Measurements from ENCODE around the gene IL22. TPM values are rescaled to one million over a fixed set of nuclear protein-coding genes. Genes with fewer than 3 reads are reported as not detected.
"Not testable (repeated sequence)": the region's sequence is repeated elsewhere in the genome, so short reads cannot be mapped to it uniquely, and the experiment has no call there.

Gene IL22
- total RNA-seq, 1 donor from 2014 or later, result not detected

DNA sequence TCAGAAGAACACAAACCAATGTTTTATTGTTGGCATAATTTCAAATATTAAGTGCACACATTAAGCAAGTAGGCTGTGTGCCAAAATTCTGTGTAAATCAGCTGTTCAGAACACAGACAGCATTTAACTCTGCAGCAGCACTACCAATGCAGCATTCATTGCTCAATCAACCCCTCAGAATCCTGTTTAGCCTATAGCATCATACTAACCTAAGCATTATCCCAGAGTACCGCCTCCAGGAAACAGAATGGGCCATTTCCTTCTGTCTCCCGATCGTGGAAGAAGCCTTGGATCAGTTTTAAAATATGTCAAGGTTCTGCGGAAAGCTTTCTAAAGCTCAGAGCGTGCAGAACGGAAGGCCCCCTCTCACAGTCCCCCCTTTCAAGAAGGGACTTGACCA lies 31.1 kb downstream of the IL22 start:
- H3K4me1 Mint-ChIP-seq (ENCODE audit: unreplicated experiment), result peaks cover 11% of the 10 kb centered on the region
- H3K27ac Mint-ChIP-seq (ENCODE audit: unreplicated experiment), result peak overlapping the region; percentile 78
- H3K36me3 Mint-ChIP-seq (ENCODE audit: low read depth, unreplicated experiment), result no peaks in the 10 kb centered on the region
- no peaks in the 10 kb centered on the region for H3K27me3 Mint-ChIP-seq (ENCODE audit: unreplicated experiment)
- H3K9me3 Mint-ChIP-seq (ENCODE audit: unreplicated experiment), result no peaks in the 10 kb centered on the region
- DNase-seq (ENCODE audit: low spot score), result peak; percentile 5
- TF ChIP-seq, protein P1, sequence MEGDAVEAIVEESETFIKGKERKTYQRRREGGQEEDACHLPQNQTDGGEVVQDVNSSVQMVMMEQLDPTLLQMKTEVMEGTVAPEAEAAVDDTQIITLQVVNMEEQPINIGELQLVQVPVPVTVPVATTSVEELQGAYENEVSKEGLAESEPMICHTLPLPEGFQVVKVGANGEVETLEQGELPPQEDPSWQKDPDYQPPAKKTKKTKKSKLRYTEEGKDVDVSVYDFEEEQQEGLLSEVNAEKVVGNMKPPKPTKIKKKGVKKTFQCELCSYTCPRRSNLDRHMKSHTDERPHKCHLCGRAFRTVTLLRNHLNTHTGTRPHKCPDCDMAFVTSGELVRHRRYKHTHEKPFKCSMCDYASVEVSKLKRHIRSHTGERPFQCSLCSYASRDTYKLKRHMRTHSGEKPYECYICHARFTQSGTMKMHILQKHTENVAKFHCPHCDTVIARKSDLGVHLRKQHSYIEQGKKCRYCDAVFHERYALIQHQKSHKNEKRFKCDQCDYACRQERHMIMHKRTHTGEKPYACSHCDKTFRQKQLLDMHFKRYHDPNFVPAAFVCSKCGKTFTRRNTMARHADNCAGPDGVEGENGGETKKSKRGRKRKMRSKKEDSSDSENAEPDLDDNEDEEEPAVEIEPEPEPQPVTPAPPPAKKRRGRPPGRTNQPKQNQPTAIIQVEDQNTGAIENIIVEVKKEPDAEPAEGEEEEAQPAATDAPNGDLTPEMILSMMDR (IDR thresholded peaks at IDR 0.05; ENCODE audit: unreplicated experiment), result no peak
- peak overlapping the region; percentile 10 for H3K4me3 Mint-ChIP-seq (ENCODE audit: unreplicated experiment)

GRCh38 chr12:68221497-68221896 lies 31.9 kb downstream of the IL22 start:
- Mint-ChIP-seq H3K36me3 (ENCODE audit: low read depth, unreplicated experiment) (no peaks in the 10 kb centered on the region), H3K27ac (ENCODE audit: unreplicated experiment) (no peak overlapping the region), H3K27me3 (ENCODE audit: unreplicated experiment) (no peaks in the 10 kb centered on the region), H3K4me1 (ENCODE audit: unreplicated experiment) (peaks cover 11% of the 10 kb centered on the region), H3K4me3 (ENCODE audit: unreplicated experiment) (no peak overlapping the region), H3K9me3 (ENCODE audit: unreplicated experiment) (no peaks in the 10 kb centered on the region)
- TF ChIP-seq, protein P1 (IDR thresholded peaks at IDR 0.05; ENCODE audit: unreplicated experiment), result no peak
- DNase-seq (ENCODE audit: low spot score), result no peak

GRCh38 chr12:68210875-68211274 lies 42.5 kb downstream of the IL22 start:
- Mint-ChIP-seq H3K9me3 (ENCODE audit: unreplicated experiment) (no peaks in the 10 kb centered on the region), H3K4me1 (ENCODE audit: unreplicated experiment) (peaks cover 19% of the 10 kb centered on the region), H3K36me3 (ENCODE audit: low read depth, unreplicated experiment) (no peaks in the 10 kb centered on the region), H3K27me3 (ENCODE audit: unreplicated experiment) (peaks cover 1% of the 10 kb centered on the region), H3K27ac (ENCODE audit: unreplicated experiment) (no peak overlapping the region), H3K4me3 (ENCODE audit: unreplicated experiment) (no peak overlapping the region)
- no peak for DNase-seq (ENCODE audit: low spot score)
- TF ChIP-seq, protein P1 (IDR thresholded peaks at IDR 0.05; ENCODE audit: unreplicated experiment), result no peak

DNA sequence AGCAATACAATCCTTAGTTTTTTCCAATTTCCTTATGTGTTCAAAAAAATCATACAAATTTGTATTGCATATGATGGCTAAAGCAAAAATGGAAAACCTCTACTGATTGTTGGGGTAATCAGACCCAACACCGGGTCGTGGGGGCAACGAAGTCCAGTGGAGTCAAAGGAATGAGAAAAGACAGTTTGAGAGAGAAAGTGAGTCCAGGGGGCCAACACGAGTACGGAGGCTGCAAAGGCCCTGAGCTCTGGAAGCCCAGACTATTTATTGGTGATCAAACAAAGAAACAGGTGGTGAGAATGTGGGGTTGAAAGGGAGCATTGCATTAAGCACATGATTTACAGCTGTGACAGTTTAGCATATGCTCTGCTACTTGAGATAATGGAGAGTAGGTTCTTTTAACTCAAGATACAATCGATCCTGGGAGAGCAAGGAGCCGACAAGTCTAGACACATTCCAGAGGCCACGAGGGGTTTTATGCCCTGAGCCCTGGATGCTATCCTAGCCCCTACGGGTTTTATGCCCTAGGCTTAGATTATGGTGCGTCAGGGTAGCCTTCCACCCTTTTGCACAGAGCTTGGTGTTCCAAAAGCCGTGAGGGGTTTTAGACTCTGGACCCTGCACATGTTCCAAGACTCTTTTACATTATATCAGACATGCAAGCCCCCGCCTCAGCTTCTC lies 44.2 kb downstream of the IL22 start:
- H3K4me3 Mint-ChIP-seq (ENCODE audit: unreplicated experiment); H3K36me3 Mint-ChIP-seq (ENCODE audit: low read depth, unreplicated experiment); DNase-seq (ENCODE audit: low spot score); H3K27ac Mint-ChIP-seq (ENCODE audit: unreplicated experiment); H3K9me3 Mint-ChIP-seq (ENCODE audit: unreplicated experiment); H3K27me3 Mint-ChIP-seq (ENCODE audit: unreplicated experiment): not testable (repeated sequence)
- peaks cover 30% of the 10 kb centered on the region for H3K4me1 Mint-ChIP-seq (ENCODE audit: unreplicated experiment)

GRCh38 chr12:68207276-68207675 lies 46.1 kb downstream of the IL22 start:
- Mint-ChIP-seq H3K27ac (ENCODE audit: unreplicated experiment) (no peak overlapping the region), H3K27me3 (ENCODE audit: unreplicated experiment) (peaks cover 1% of the 10 kb centered on the region), H3K4me1 (ENCODE audit: unreplicated experiment) (peaks cover 30% of the 10 kb centered on the region), H3K36me3 (ENCODE audit: low read depth, unreplicated experiment) (no peaks in the 10 kb centered on the region), H3K4me3 (ENCODE audit: unreplicated experiment) (no peak overlapping the region), H3K9me3 (ENCODE audit: unreplicated experiment) (no peaks in the 10 kb centered on the region)
- no peak for DNase-seq (ENCODE audit: low spot score)
- TF ChIP-seq, protein P1 (IDR thresholded peaks at IDR 0.05; ENCODE audit: unreplicated experiment), result no peak
